Central memory CD4-positive, alpha-beta T cell (primary cell): Measurements from ENCODE around the gene TMC1.

Experiments used
- DNase-seq: peaks from one replicate; pipeline ENCODE4 v3.0.0; 2022

TMC1 gene

GRCh38 chr9:72882117-72882775 lies 360.8 kb downstream of the TMC1 start:
- DNase-seq, result no peak

GRCh38 chr9:72883875-72884274 lies 362.5 kb downstream of the TMC1 start:
- no peak for DNase-seq

GRCh38 chr9:72884508-72884907 lies 363.1 kb downstream of the TMC1 start:
- DNase-seq, result no peak
